ENCODE measurements around the gene SH3PXD2A. TPM values are rescaled to one million over a fixed set of nuclear protein-coding genes. Genes with fewer than 3 reads are reported as not detected.
A peak's percentile ranks its signal among the peaks of the same experiment; 100 is the strongest.

The SH3PXD2A gene
- total RNA-seq, 5 donors from 2014 or later (not counting 1 experiment from before 2014, with no cell fraction given) = 5.8 to 11.8 (median 9.8) TPM

DNA sequence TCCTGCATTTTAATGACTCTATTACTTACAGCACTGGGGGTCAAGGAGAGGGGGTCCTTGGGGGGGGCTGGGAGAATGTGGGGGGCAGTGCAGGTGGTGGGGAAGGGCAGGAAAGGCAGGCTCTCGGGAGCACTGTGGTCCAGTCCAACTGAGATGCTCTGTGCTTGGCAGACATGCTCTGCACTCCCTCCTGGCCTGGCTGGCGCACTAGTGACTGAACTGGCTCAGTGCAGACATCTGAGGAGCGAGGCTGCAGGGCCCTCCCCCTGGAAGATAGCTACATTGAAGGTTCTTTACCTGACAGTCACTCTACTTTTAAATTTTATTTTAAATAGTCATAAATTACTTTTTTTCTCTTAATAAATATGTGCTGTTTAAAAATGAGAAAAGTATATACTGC lies 256.2 kb downstream of the SH3PXD2A start:
- Mint-ChIP-seq H3K4me3 (no peak overlapping the region), H3K27ac (no peak overlapping the region)
- POLR2A ChIA-PET = no interaction called here

DNA sequence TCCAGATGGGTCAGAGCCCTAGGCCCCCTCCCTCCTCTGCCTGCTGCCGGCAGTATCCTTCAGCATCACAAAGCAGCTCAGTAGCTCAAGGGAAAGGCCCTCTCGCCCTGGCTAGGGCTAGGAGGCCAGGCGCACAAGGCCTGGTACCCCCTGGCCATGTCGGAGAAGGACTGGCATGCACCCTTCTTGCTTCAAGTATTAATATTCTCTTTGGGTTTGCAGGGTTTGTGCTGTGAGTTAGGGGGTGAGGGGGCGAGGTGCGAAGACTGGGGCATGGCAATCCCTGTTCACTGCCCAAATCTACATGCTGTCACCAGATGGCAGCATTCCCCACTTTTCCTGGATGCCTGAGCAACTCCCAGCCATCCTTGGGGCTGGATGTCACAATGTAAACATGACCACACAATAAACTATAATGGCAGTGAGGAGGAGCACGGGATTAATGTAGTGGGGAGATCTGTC lies 256.7 kb downstream of the SH3PXD2A start:
- H3K27me3 Mint-ChIP-seq = no peaks in the 10 kb centered on the region
- Histone ChIP-seq H3K9me3 (no peaks in the 10 kb centered on the region), H3K4me3 (ENCODE audit: control insufficient read depth in 1 of 2, extremely low read depth in 1 of 2, low read length in 1 of 2) (no peak overlapping the region), H3K27me3 (replicated peaks in 1 of 2; ENCODE audit: control insufficient read depth in 2 of 2, extremely low read depth in 1 of 2, insufficient read depth in 2 of 2, low read length in 1 of 2) (no peaks in the 10 kb centered on the region), H3K36me3 (ENCODE audit: control insufficient read depth in 2 of 2, extremely low read depth in 1 of 2, insufficient read depth in 1 of 2, low read length in 1 of 2) (peaks cover 0 to 3% of the 10 kb centered on the region in 2 donors), H3K27ac (ENCODE audit: low read length) (no peak overlapping the region), H3K4me1 (ENCODE audit: control insufficient read depth in 1 of 2, extremely low read depth in 1 of 2, insufficient read depth in 2 of 2, low read length in 2 of 2) (no peaks in the 10 kb centered on the region)
- DNase-seq (peak in 1 of 35 experiments; percentile 36), ATAC-seq (replicated peaks in 1 of 4) (no peak)
- ChIA-PET POLR2A (no interaction called here), CTCF (interaction anchor here in 1 of 2 donors (0.9 kb wide), 1 partner anchor 87 kb away, joined by 3 read pairs; no protein-coding TSS in a partner anchor)
- peaks cover 4% of the 10 kb centered on the region for H3K36me3 Mint-ChIP-seq
- no peak overlapping the region for H3K27ac Mint-ChIP-seq
- WGBS (ENCODE audit: insufficient coverage) = no CpG with 5 or more reads among the region's 7 CpGs
- no peak overlapping the region for H3K4me3 Mint-ChIP-seq
- no peaks in the 10 kb centered on the region for H3K9me3 Mint-ChIP-seq
- H3K4me1 Mint-ChIP-seq = no peaks in the 10 kb centered on the region

More for the DNA sequence above, 256.2 kb downstream of the SH3PXD2A start:
- Histone ChIP-seq H3K9me3 (no peaks in the 10 kb centered on the region), H3K4me1 (ENCODE audit: control insufficient read depth in 1 of 2, extremely low read depth in 1 of 2, insufficient read depth in 2 of 2, low read length in 2 of 2) (no peaks in the 10 kb centered on the region), H3K4me3 (ENCODE audit: control insufficient read depth in 1 of 2, extremely low read depth in 1 of 2, low read length in 1 of 2) (no peak overlapping the region), H3K36me3 (ENCODE audit: control insufficient read depth in 2 of 2, extremely low read depth in 1 of 2, insufficient read depth in 1 of 2, low read length in 1 of 2) (peaks cover 0 to 3% of the 10 kb centered on the region in 2 donors), H3K27ac (ENCODE audit: low read length) (no peak overlapping the region), H3K27me3 (replicated peaks in 1 of 2; ENCODE audit: control insufficient read depth in 2 of 2, extremely low read depth in 1 of 2, insufficient read depth in 2 of 2, low read length in 1 of 2) (no peaks in the 10 kb centered on the region)
- ATAC-seq (replicated peaks in 1 of 4) (no peak), DNase-seq (no peak)
- peaks cover 4% of the 10 kb centered on the region for H3K36me3 Mint-ChIP-seq
- H3K9me3 Mint-ChIP-seq = no peaks in the 10 kb centered on the region
- H3K27me3 Mint-ChIP-seq = no peaks in the 10 kb centered on the region
- H3K4me1 Mint-ChIP-seq = no peaks in the 10 kb centered on the region
- CTCF ChIA-PET = interaction anchor here in 1 of 2 donors (0.9 kb wide), 1 partner anchor 87 kb away, joined by 3 read pairs; no protein-coding TSS in a partner anchor
- 60% methylated on average over 2 of the region's 3 CpGs for WGBS (ENCODE audit: insufficient coverage)

GRCh38 chr10:103597003-103597402 lies 258.4 kb downstream of the SH3PXD2A start:
- ChIA-PET POLR2A (no interaction called here), CTCF (no interaction called here)
- Histone ChIP-seq H3K4me3 (ENCODE audit: control insufficient read depth in 1 of 2, extremely low read depth in 1 of 2, low read length in 1 of 2) (no peak overlapping the region), H3K4me1 (ENCODE audit: control insufficient read depth in 1 of 2, extremely low read depth in 1 of 2, insufficient read depth in 2 of 2, low read length in 2 of 2) (no peaks in the 10 kb centered on the region), H3K36me3 (ENCODE audit: control insufficient read depth in 2 of 2, extremely low read depth in 1 of 2, insufficient read depth in 1 of 2, low read length in 1 of 2) (no peaks in the 10 kb centered on the region), H3K27ac (ENCODE audit: low read length) (no peak overlapping the region), H3K9me3 (no peaks in the 10 kb centered on the region), H3K27me3 (replicated peaks in 1 of 2; ENCODE audit: control insufficient read depth in 2 of 2, extremely low read depth in 1 of 2, insufficient read depth in 2 of 2, low read length in 1 of 2) (no peaks in the 10 kb centered on the region)
- H3K36me3 Mint-ChIP-seq = no peaks in the 10 kb centered on the region
- no peaks in the 10 kb centered on the region for H3K27me3 Mint-ChIP-seq
- WGBS (ENCODE audit: insufficient coverage) = 80% methylated on average over 4 of the region's 6 CpGs
- DNase-seq (no peak), ATAC-seq (replicated peaks in 1 of 4) (no peak)
- H3K4me1 Mint-ChIP-seq = no peaks in the 10 kb centered on the region
- H3K9me3 Mint-ChIP-seq = no peaks in the 10 kb centered on the region
- H3K4me3 Mint-ChIP-seq = no peak overlapping the region
- no peak overlapping the region for H3K27ac Mint-ChIP-seq

GRCh38 chr10:103595933-103596726 lies 259.2 kb downstream of the SH3PXD2A start:
- H3K4me3 ChIP-seq (ENCODE audit: control insufficient read depth in 1 of 2, extremely low read depth in 1 of 2, low read length in 1 of 2) = no peak overlapping the region
- no peaks in the 10 kb centered on the region for H3K4me1 ChIP-seq (ENCODE audit: control insufficient read depth in 1 of 2, extremely low read depth in 1 of 2, insufficient read depth in 2 of 2, low read length in 2 of 2)
- Mint-ChIP-seq H3K36me3 (no peaks in the 10 kb centered on the region), H3K9me3 (no peaks in the 10 kb centered on the region), H3K27ac (no peak overlapping the region), H3K4me1 (no peaks in the 10 kb centered on the region), H3K27me3 (no peaks in the 10 kb centered on the region), H3K4me3 (no peak overlapping the region)
- ChIA-PET CTCF (no interaction called here), POLR2A (no interaction called here)
- no peak for ATAC-seq (replicated peaks in 1 of 4)
- H3K36me3 ChIP-seq (ENCODE audit: control insufficient read depth in 2 of 2, extremely low read depth in 1 of 2, insufficient read depth in 1 of 2, low read length in 1 of 2) = no peaks in the 10 kb centered on the region
- H3K27me3 ChIP-seq (replicated peaks in 1 of 2; ENCODE audit: control insufficient read depth in 2 of 2, extremely low read depth in 1 of 2, insufficient read depth in 2 of 2, low read length in 1 of 2) = no peaks in the 10 kb centered on the region
- no peaks in the 10 kb centered on the region for H3K9me3 ChIP-seq
- no peak overlapping the region for H3K27ac ChIP-seq (ENCODE audit: low read length)
- DNase-seq = no peak
- no CpG with 5 or more reads among the region's 4 CpGs for WGBS (ENCODE audit: insufficient coverage)

GRCh38 chr10:103593022-103593570 lies 262.3 kb downstream of the SH3PXD2A start:
- CTCF ChIA-PET = interaction anchor here in 1 of 2 donors (1.0 kb wide), 1 partner anchor 12 kb away, joined by 4 read pairs; no protein-coding TSS in a partner anchor
- H3K4me1 ChIP-seq (ENCODE audit: control insufficient read depth in 1 of 2, extremely low read depth in 1 of 2, insufficient read depth in 2 of 2, low read length in 2 of 2) = no peaks in the 10 kb centered on the region

GRCh38 chr10:103592186-103593021 lies 263.0 kb downstream of the SH3PXD2A start:
- Mint-ChIP-seq H3K4me1 (peaks cover 0 to 5% (median 0%) of the 10 kb centered on the region in 3 donors), H3K36me3 (peaks cover 2% of the 10 kb centered on the region), H3K4me3 (no peak overlapping the region), H3K9me3 (peaks cover 0 to 3% (median 0%) of the 10 kb centered on the region in 3 donors), H3K27ac (no peak overlapping the region), H3K27me3 (no peaks in the 10 kb centered on the region)
- ChIA-PET CTCF (interaction anchor here in 1 of 2 donors (1.0 kb wide), 1 partner anchor 11 kb away, joined by 4 read pairs; no protein-coding TSS in a partner anchor), POLR2A (no interaction called here)
- no peaks in the 10 kb centered on the region for H3K27me3 ChIP-seq (replicated peaks in 1 of 2; ENCODE audit: control insufficient read depth in 2 of 2, extremely low read depth in 1 of 2, insufficient read depth in 2 of 2, low read length in 1 of 2)
- no peaks in the 10 kb centered on the region for H3K9me3 ChIP-seq
- H3K4me3 ChIP-seq (ENCODE audit: control insufficient read depth in 1 of 2, extremely low read depth in 1 of 2, low read length in 1 of 2) = no peak overlapping the region
- 91% methylated on average over 11 of the region's 15 CpGs for WGBS (ENCODE audit: insufficient coverage)
- ATAC-seq (replicated peaks in 1 of 4) (peak; percentile 50 to 73 (median 64)), DNase-seq (peak in 20 of 35 experiments; percentile 9 to 52 (median 27))
- H3K36me3 ChIP-seq (ENCODE audit: control insufficient read depth in 2 of 2, extremely low read depth in 1 of 2, insufficient read depth in 1 of 2, low read length in 1 of 2) = no peaks in the 10 kb centered on the region
- no peak overlapping the region for H3K27ac ChIP-seq (ENCODE audit: low read length)
- H3K4me1 ChIP-seq (ENCODE audit: control insufficient read depth in 1 of 2, extremely low read depth in 1 of 2, insufficient read depth in 2 of 2, low read length in 2 of 2) = no peaks in the 10 kb centered on the region

More at GRCh38 chr10:103593022-103593570, 262.3 kb downstream of the SH3PXD2A start:
- no peak overlapping the region for H3K27ac Mint-ChIP-seq
- H3K27me3 ChIP-seq (replicated peaks in 1 of 2; ENCODE audit: control insufficient read depth in 2 of 2, extremely low read depth in 1 of 2, insufficient read depth in 2 of 2, low read length in 1 of 2) = no peaks in the 10 kb centered on the region
- DNase-seq (no peak), ATAC-seq (replicated peaks in 1 of 4) (no peak)
- H3K4me3 ChIP-seq (ENCODE audit: control insufficient read depth in 1 of 2, extremely low read depth in 1 of 2, low read length in 1 of 2) = no peak overlapping the region
- no peaks in the 10 kb centered on the region for H3K9me3 ChIP-seq
- no peak overlapping the region for H3K4me3 Mint-ChIP-seq
- no peaks in the 10 kb centered on the region for H3K9me3 Mint-ChIP-seq
- WGBS (ENCODE audit: insufficient coverage) = 94% methylated on average over 3 of the region's 3 CpGs
- H3K4me1 Mint-ChIP-seq = peaks cover 0 to 4% (median 0%) of the 10 kb centered on the region in 3 donors
- no peaks in the 10 kb centered on the region for H3K36me3 ChIP-seq (ENCODE audit: control insufficient read depth in 2 of 2, extremely low read depth in 1 of 2, insufficient read depth in 1 of 2, low read length in 1 of 2)
- H3K27ac ChIP-seq (ENCODE audit: low read length) = no peak overlapping the region
- POLR2A ChIA-PET = interaction anchor here in 1 of 2 donors (0.6 kb wide), 1 partner anchor 903 kb away, joined by 3 read pairs; no protein-coding TSS in a partner anchor
- no peaks in the 10 kb centered on the region for H3K27me3 Mint-ChIP-seq
- H3K36me3 Mint-ChIP-seq = no peaks in the 10 kb centered on the region

All from T-cell (primary cell).